HepG2 (cell line): ENCODE measurements around the gene TMEM258.

ENCODE experiments used
- CHD2 ChIP-seq: IDR thresholded peaks from 2 replicates; pipeline ENCODE4 v1.6.1; 2011; ENCODE audit warnings: low read depth, low read length, improper control_type of control experiment
- EP300 ChIP-seq, 3 experiments: sonication (generic) in 1 of 3; formaldehyde crosslinking in 1 of 3; IDR thresholded peaks; 2 replicates each; pipeline versions ENCODE4 v1.5.1 to v1.6.1; 2011 to 2020; ENCODE audit warnings: low read depth in 2 of 3, low read length in 2 of 3, borderline replicate concordance in 1 of 3, improper control_type of control experiment in 1 of 3, mild to moderate bottlenecking in 1 of 3, missing genetic modification reagents in 1 of 3, moderate library complexity in 1 of 3
- NR2C2 ChIP-seq: sonication (generic); formaldehyde crosslinking; IDR thresholded peaks from 2 replicates; pipeline ENCODE4 v1.4.0; 2020; ENCODE audit warnings: missing genetic modification reagents, mild to moderate bottlenecking, moderate library complexity, borderline replicate concordance
- SMARCC2 ChIP-seq: fragments of 450-650 bp; IDR thresholded peaks from 2 replicates; pipeline ENCODE4 v1.6.1; 2017; ENCODE audit warnings: antibody characterized with exemption, mild to moderate bottlenecking
- TRIM24 ChIP-seq: sonication (generic); formaldehyde crosslinking; IDR thresholded peaks from 2 replicates; pipeline ENCODE4 v1.8.0; 2022; ENCODE audit warnings: mild to moderate bottlenecking, missing genetic modification reagents

DNA sequence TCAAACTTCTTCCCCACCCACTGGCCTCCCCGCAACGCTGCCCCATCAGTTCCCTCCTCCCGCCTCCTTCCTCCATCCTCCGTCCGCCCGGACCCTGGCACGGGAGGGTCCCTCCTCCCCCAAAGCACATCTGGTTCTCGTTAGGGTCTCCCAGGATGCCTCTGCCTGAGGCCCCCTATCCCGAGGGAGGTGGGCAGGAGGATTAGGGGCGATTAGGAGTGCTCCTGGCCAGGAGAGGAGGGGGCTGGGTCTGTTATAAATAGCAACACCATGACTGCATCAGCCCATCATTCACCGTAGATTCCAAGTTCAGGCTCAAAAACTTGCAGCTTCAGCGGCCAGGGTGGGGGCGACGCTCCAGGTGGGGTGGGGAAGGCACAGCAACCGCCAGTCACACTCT lies 29.6 kb downstream of the TMEM258 start:
- TF ChIP-seq EP300 (IDR thresholded peaks at IDR 0.05; ENCODE audit: low read depth in 2 of 2, low read length in 2 of 2), result no peak
- TF ChIP-seq EP300 (CRISPR knock-in tag; IDR thresholded peaks at IDR 0.05; ENCODE audit: borderline replicate concordance), result no peak
- no peak for TF ChIP-seq SMARCC2
- no peak for TF ChIP-seq NR2C2 (CRISPR knock-in tag)
- TF ChIP-seq TRIM24 (CRISPR knock-in tag), result no peak
- no peak for TF ChIP-seq CHD2
